Kidney glomerular epithelial cell (primary cell): ENCODE measurements around the gene DHRSX.
"Not testable (repeated sequence)": the region's sequence is repeated elsewhere in the genome, so short reads cannot be mapped to it uniquely, and the experiment has no call there.

Source experiments
- DNase-seq: peaks from one replicate; lab custom pipeline; 2025; lab: John Stamatoyannopoulos, UW

Gene DHRSX

DNA sequence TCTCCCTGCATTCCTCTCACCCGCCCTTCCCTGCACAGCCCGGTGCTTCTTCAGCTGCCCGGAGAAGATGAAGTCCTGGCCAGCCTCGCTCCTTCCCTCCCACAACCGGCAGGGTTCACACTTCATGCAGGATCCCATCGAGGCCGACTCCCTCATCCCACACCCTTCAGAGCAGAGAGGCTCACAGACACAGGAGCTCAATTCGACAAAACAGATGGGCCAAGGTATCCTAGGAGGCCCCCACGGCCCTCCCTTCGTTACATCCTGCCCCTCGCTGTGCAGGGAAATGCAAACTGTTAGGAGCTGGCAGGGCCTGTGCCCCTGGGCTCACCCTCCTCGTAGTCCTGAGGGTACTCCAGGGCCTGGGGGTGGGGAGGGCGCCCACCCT lies 238.1 kb downstream of the DHRSX start:
- no peak for DNase-seq

- DNase-seq, result no peak
Observed at GRCh38 chrX:2261831-2262667, 238.7 kb downstream of the DHRSX start.

DNA sequence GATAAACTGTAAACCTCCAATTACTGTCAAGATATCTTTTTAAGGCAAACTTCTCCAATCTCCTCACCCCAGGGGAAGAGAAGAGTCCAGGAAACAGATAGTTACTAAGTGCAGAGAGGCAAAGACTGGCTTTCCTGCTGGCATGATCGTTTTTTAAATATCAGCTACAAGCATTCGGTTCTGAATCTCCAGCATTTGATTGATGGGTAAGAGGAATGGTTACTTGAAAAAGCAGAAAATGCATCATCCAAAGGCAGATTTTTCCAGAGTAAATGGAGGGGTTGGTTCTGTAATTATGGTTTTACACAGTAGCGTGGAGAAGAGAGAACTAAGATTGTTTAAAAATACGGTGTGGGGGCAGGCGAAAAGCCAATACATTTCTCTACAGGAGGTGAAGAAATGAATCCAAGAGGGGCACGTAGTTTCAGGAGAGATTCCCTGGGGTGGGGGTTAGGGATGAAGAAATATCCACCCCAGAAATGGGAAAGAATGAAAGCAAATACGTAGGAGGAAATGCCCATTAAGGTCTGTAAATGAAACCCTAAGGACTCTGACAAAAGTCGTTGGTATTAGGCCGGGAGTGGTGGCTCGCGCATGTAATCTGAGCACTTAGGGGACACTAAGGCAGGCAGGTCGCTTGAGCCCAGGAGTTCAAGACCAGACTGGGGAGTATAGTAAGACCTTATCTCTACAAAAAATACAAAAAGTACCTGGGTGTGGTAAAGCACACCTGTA lies 248.3 kb downstream of the DHRSX start:
- no peak for DNase-seq

GRCh38 chrX:2251211-2251610 lies 249.6 kb downstream of the DHRSX start:
- DNase-seq, result no peak

DNA sequence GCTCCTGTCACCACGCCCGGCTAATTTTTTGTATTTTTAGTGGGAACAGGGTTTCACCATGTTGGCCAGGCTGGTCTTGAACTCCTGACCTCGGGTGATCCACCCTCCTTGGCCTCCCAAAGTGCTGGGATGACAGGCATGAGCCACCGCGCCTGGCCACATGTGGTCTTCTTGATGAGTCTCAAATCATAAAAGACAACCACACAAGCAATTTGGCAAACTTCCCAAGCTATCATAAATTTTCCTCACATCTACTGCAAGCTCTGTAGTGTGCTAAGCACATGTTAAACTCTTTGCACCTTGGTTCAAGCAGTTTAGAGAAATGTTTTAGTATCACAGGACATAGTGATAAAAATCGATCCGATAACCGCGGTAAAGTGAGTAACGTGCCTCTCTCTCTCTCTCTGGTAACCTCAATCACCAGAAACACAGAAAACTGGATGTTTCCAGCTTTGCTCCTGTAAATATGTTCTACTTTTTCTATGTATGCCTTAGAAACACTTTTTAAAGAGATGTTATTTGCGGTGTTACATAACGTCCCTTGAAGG lies 256.8 kb downstream of the DHRSX start:
- no peak for DNase-seq

GRCh38 chrX:2242980-2243379 lies 257.8 kb downstream of the DHRSX start:
- no peak for DNase-seq

- DNase-seq, result no peak
Observed at GRCh38 chrX:2242326-2242725, 258.4 kb downstream of the DHRSX start.

GRCh38 chrX:2241496-2241895 lies 259.3 kb downstream of the DHRSX start:
- not testable (repeated sequence) for DNase-seq

DNA sequence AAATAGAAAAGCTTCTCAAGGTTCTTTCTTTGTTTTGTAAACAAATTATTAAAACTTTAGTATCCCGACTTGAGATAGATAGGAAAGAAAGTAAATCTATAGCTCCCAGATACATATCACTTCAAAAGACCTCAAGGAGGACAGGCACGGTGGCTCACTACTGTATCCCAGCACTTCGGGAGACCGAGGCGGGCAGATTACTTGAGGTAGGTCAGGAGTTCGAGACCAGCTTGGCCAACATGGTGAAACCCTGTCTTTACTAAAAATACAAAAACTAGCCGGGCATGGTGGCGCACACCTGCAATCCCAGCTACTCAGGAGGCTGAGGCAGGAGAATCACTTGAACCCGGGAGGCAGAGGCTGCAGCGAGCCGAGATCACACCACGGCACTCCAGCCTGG lies 260.0 kb downstream of the DHRSX start:
- DNase-seq, result not testable (repeated sequence)

DNA sequence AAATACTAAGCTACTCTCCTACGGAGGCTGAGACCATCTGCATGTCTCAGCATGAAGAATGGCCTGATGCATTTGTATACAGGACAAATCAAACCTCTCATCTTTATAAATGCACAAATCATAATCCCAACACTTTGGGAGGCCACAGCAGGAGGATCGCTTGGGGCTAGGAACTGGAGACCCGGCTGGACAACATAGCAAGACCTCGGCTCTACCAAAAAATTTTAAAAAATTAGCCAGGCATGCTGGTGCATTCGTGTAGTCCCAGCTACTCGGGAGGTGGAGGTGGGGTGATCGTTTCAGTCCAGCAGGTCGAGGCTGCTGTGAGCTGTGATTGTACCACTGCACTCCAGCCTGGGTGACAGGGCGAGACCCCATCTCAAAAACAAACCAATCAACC lies 262.8 kb downstream of the DHRSX start:
- DNase-seq, result no peak

- no peak for DNase-seq
Observed at GRCh38 chrX:2231570-2232192, 269.1 kb downstream of the DHRSX start.

- DNase-seq, result no peak
Observed at GRCh38 chrX:2230457-2230856, 270.3 kb downstream of the DHRSX start.

DNA sequence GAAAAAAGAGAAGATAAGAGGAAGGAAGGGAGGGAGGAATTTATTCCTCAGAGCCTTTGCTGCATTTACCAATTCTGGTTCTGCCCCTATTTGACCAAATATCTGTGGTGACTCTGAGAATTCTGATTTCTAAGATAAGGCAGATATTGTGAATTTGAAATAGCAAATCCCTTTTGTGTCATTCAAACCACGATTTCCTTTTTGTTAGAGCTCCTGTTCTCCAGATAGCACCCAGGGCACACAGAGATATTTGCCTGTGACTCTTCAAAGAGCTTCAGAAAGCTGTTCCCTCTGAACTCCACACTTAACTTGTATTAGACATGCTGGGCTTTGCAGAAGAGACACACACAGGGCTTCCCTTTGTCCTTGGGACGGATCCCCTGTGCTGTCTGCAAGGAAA lies 272.2 kb downstream of the DHRSX start:
- no peak for DNase-seq

- DNase-seq, result no peak
Observed at GRCh38 chrX:2226906-2227656, 273.7 kb downstream of the DHRSX start.

DNA sequence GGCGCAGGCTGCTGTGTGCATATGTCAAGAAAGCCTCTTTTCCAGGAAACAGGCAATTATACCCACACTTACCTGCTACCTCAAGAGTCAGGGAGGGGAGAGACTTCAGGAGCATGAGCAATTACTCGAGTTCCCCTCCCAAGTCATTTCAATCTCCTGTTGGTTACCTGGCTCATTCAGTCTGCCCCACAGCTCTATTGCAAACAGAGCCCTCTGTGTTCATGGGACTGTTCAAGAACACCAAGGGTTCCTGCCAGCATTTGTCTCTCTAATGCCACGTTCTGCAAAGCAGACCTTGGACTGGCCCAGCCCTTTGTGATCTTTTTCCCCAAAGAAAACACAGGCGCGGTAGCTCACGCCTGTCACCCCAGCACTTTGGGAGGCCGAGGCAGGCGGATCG lies 274.6 kb downstream of the DHRSX start:
- no peak for DNase-seq

GRCh38 chrX:2224597-2225235 lies 276.1 kb downstream of the DHRSX start:
- DNase-seq, result no peak

DNA sequence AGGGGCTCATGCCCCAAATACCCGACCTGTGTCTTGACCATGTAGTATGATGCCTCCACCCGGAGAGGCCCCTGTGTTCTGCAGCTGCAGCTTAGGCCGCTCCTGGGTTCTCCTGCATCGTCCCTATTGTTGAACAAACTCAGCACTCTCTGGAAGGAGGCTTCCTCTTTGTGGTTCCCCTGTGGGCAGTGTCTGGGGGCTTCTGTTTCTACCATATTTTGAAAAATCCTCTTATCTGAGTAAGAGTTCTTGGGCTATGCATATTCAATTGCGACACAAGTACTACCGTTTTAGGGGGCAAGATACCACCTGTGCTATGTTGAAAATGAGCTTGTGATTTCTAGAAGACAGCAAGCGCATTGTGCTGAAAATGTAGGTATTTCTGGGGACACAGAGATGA lies 276.6 kb downstream of the DHRSX start:
- DNase-seq, result no peak

DNA sequence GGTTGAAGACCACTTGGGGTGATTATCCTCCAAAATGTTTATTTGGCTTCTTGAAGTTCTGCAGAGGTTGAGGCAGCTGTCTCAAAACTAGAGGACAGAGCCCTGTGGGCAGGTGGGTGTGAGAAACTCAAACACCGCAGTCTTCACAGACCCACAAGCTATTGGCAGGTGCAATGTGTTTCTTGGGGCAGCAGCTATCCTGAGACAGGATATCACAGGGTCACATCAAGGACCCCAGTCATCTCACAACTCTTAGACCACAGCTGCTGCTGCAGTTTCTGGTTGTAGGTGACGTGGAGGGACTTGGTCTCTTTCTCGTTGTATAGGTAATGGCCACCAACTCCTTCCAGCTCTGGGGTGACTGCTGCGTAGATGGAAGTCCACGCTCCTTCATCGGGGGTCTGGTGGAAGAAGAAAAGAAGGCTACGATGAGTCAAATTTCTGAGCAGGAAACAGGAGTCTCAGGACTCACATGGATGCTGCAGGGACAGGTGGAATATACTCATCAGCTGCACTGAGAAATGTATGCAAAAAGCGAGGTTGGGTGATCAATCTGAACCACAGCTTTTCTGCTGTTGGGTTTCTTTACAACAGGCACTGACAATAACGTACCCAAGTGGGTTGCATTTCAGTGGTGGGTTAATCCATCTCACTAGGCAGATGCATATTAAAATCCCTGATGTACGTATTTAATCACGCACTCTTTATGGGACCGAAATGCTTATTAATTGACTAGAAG lies 279.8 kb downstream of the DHRSX start:
- no peak for DNase-seq

GRCh38 chrX:2220296-2220695 lies 280.5 kb downstream of the DHRSX start:
- DNase-seq, result no peak

GRCh38 chrX:2214138-2214823 lies 286.5 kb downstream of the DHRSX start:
- DNase-seq, result not testable (repeated sequence)
